ENCODE data around the gene A1BG. TPM values are rescaled to one million over a fixed set of nuclear protein-coding genes. Genes with fewer than 3 reads are reported as not detected.

Gene A1BG
- polyA plus RNA-seq, 3 donors, result 30.2 to 54.5 (median 35.3) TPM

GRCh38 chr19:58300620-58301019 is 52.7 kb downstream of the A1BG start:
- Mint-ChIP-seq H3K36me3 (peaks cover 26 to 54% of the 10 kb centered on the region in 2 donors), H3K4me1 (peaks cover 6% of the 10 kb centered on the region), H3K27ac (no peak overlapping the region), H3K9me3 (peaks cover 30 to 79% (median 65%) of the 10 kb centered on the region in 7 donors), H3K27me3 (ENCODE audit: low read depth in 3 of 3) (peaks cover 0 to 2% (median 0%) of the 10 kb centered on the region in 3 donors), H3K4me3 (no peak overlapping the region)
- H3K9ac ChIP-seq (ENCODE audit: insufficient read depth, low read length, poor library complexity, severe bottlenecking), result no peak overlapping the region
- DNase-seq, result no peak
- no peak overlapping the region for H2AFZ ChIP-seq (ENCODE audit: insufficient read depth, low read depth, low read length, poor library complexity, severe bottlenecking)
- H3K4me1 ChIP-seq (ENCODE audit: control insufficient read depth in 1 of 2, insufficient read depth in 2 of 2, low read length in 2 of 2), result peaks cover 6 to 8% of the 10 kb centered on the region in 2 donors
- H3K4me2 ChIP-seq (replicated peaks; ENCODE audit: extremely low read depth, low read length, poor library complexity, severe bottlenecking), result no peak overlapping the region
- no peaks in the 10 kb centered on the region for H3K27me3 ChIP-seq (ENCODE audit: control insufficient read depth in 2 of 2, insufficient read depth in 2 of 2, low read length in 2 of 2)
- WGBS (ENCODE audit: insufficient coverage), result 97% methylated on average over 7 of the region's 7 CpGs
- no peaks in the 10 kb centered on the region for H4K20me1 ChIP-seq (ENCODE audit: insufficient read depth, low read length)
- peaks cover 4% of the 10 kb centered on the region for H3K79me2 ChIP-seq (ENCODE audit: insufficient read depth, low read length)
- peaks cover 58 to 60% of the 10 kb centered on the region in 2 donors for H3K9me3 ChIP-seq (replicated peaks in 1 of 2; ENCODE audit: control insufficient read depth in 1 of 2, insufficient read depth in 1 of 2, low read length in 2 of 2)
- H3K4me3 ChIP-seq (replicated peaks in 1 of 3; ENCODE audit: low read depth in 2 of 3, low read length in 3 of 3), result no peak overlapping the region
- H3K36me3 ChIP-seq (replicated peaks in 1 of 2; ENCODE audit: control insufficient read depth in 1 of 2, insufficient read depth in 2 of 2, low read length in 2 of 2), result peaks cover 0 to 51% of the 10 kb centered on the region in 2 donors
- no peak overlapping the region for H3K27ac ChIP-seq (ENCODE audit: low read depth in 1 of 2, low read length in 2 of 2)
- TF ChIP-seq, protein P1, sequence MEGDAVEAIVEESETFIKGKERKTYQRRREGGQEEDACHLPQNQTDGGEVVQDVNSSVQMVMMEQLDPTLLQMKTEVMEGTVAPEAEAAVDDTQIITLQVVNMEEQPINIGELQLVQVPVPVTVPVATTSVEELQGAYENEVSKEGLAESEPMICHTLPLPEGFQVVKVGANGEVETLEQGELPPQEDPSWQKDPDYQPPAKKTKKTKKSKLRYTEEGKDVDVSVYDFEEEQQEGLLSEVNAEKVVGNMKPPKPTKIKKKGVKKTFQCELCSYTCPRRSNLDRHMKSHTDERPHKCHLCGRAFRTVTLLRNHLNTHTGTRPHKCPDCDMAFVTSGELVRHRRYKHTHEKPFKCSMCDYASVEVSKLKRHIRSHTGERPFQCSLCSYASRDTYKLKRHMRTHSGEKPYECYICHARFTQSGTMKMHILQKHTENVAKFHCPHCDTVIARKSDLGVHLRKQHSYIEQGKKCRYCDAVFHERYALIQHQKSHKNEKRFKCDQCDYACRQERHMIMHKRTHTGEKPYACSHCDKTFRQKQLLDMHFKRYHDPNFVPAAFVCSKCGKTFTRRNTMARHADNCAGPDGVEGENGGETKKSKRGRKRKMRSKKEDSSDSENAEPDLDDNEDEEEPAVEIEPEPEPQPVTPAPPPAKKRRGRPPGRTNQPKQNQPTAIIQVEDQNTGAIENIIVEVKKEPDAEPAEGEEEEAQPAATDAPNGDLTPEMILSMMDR (IDR thresholded peaks at IDR 0.05), result no peak
- intact Hi-C loops (cut with micrococcal nuclease), result loop anchor here in 1 of 2 donors (5.0 to 10.0 kb wide), 2 partner anchors 118 to 296 kb away; partner anchors contain the start of genes ZNF274 and ZNF606

- Mint-ChIP-seq H3K27me3 (ENCODE audit: low read depth in 3 of 3) (no peaks in the 10 kb centered on the region), H3K4me3 (no peak overlapping the region), H3K4me1 (no peaks in the 10 kb centered on the region), H3K36me3 (peaks cover 58 to 92% of the 10 kb centered on the region in 2 donors), H3K9me3 (peaks cover 68 to 98% (median 96%) of the 10 kb centered on the region in 7 donors), H3K27ac (no peak overlapping the region)
- TF ChIP-seq, protein P1 (IDR thresholded peaks at IDR 0.05), result no peak
- H3K27me3 ChIP-seq (ENCODE audit: control insufficient read depth in 2 of 2, insufficient read depth in 2 of 2, low read length in 2 of 2), result no peaks in the 10 kb centered on the region
- H4K20me1 ChIP-seq (ENCODE audit: insufficient read depth, low read length), result no peaks in the 10 kb centered on the region
- H3K36me3 ChIP-seq (replicated peaks in 1 of 2; ENCODE audit: control insufficient read depth in 1 of 2, insufficient read depth in 2 of 2, low read length in 2 of 2), result peaks cover 25 to 90% of the 10 kb centered on the region in 2 donors
- H3K9me3 ChIP-seq (replicated peaks in 1 of 2; ENCODE audit: control insufficient read depth in 1 of 2, insufficient read depth in 1 of 2, low read length in 2 of 2), result peaks cover 97 to 98% of the 10 kb centered on the region in 2 donors
- H3K27ac ChIP-seq (ENCODE audit: low read depth in 1 of 2, low read length in 2 of 2), result no peak overlapping the region
- intact Hi-C loops (cut with micrococcal nuclease), result no loop called here
- no CpG with 5 or more reads among the region's 7 CpGs for WGBS (ENCODE audit: insufficient coverage)
- H2AFZ ChIP-seq (ENCODE audit: insufficient read depth, low read depth, low read length, poor library complexity, severe bottlenecking), result no peak overlapping the region
- no peak overlapping the region for H3K9ac ChIP-seq (ENCODE audit: insufficient read depth, low read length, poor library complexity, severe bottlenecking)
- H3K79me2 ChIP-seq (ENCODE audit: insufficient read depth, low read length), result no peaks in the 10 kb centered on the region
- H3K4me2 ChIP-seq (replicated peaks; ENCODE audit: extremely low read depth, low read length, poor library complexity, severe bottlenecking), result no peak overlapping the region
- no peaks in the 10 kb centered on the region for H3K4me1 ChIP-seq (ENCODE audit: control insufficient read depth in 1 of 2, insufficient read depth in 2 of 2, low read length in 2 of 2)
- no peak for DNase-seq
- no peak overlapping the region for H3K4me3 ChIP-seq (replicated peaks in 1 of 3; ENCODE audit: low read depth in 2 of 3, low read length in 3 of 3)
Measured at GRCh38 chr19:58296104-58296503, 57.2 kb downstream of the A1BG start.

Small RNA genes within 50 kb of the gene (small RNA-seq; reads per million reads assigned to genes)
- gene MIR4754 (ENCODE audit: insufficient read length, low read depth), result not detected
- gene MIR6806 (ENCODE audit: insufficient read length, low read depth), result not detected
- gene RNA5SP473 (ENCODE audit: insufficient read length, low read depth), result not detected

Other genes starting within 250 kb of the A1BG start
- 1 to 10 TPM in 1 of 3 donors, under 1 TPM in 2; 0.56 to 1.2 (median 0.65) TPM for gene ZNF329, start 202.7 kb downstream of the A1BG start, polyA plus RNA-seq
- 10 to 100 TPM in 1 of 3 donors, 1 to 10 TPM in 2; 5.8 to 10.1 (median 9.0) TPM for gene ZNF274, start 170.4 kb downstream of the A1BG start, polyA plus RNA-seq
- gene ZNF544, start 124.6 kb downstream of the A1BG start, polyA plus RNA-seq, result 1 to 10 TPM; 1.5 to 7.9 (median 2.2) TPM
- 1 to 10 TPM in 1 of 3 donors, under 1 TPM in 2; 0.05 to 2.4 (median 0.25) TPM for gene ZNF8, start 74.5 kb downstream of the A1BG start, polyA plus RNA-seq
- gene ERVK3-1, start 48.1 kb downstream of the A1BG start, polyA plus RNA-seq, result 10 to 100 TPM; 34.6 to 61.5 (median 38.8) TPM
- 1 to 10 TPM in 1 of 3 donors, under 1 TPM in 2; 0.58 to 1.2 (median 0.99) TPM for gene ZSCAN22, start 26.5 kb downstream of the A1BG start, polyA plus RNA-seq
- under 1 TPM; 0.28 to 0.60 (median 0.41) TPM for gene ZNF497, start 9.3 kb upstream of the A1BG start, polyA plus RNA-seq
- gene ZNF837, start 27.5 kb upstream of the A1BG start, polyA plus RNA-seq, result under 1 TPM; 0.13 to 0.72 (median 0.33) TPM
- gene RPS5, start 33.8 kb upstream of the A1BG start, polyA plus RNA-seq, result 1,000 to 10,000 TPM in 1 of 3 donors, 100 to 1,000 TPM in 2; 485 to 1,381 (median 580) TPM
- gene RNF225, start 42.2 kb upstream of the A1BG start, polyA plus RNA-seq, result not detected
- 1 to 10 TPM; 1.2 to 3.1 (median 1.7) TPM for gene ZNF584, start 55.2 kb upstream of the A1BG start, polyA plus RNA-seq
- under 1 TPM; 0.40 to 0.92 (median 0.75) TPM for gene ZNF132, start 86.7 kb upstream of the A1BG start, polyA plus RNA-seq
- 1 to 10 TPM in 1 of 3 donors, under 1 TPM in 2; 0.46 to 3.1 (median 0.82) TPM for gene ZNF324B, start 98.1 kb upstream of the A1BG start, polyA plus RNA-seq
- gene ZNF324, start 113.6 kb upstream of the A1BG start, polyA plus RNA-seq, result 1 to 10 TPM; 4.1 to 5.7 (median 5.3) TPM
- 1 to 10 TPM; 2.0 to 6.2 (median 2.2) TPM for gene ZNF446, start 122.9 kb upstream of the A1BG start, polyA plus RNA-seq
- gene SLC27A5, start 158.5 kb upstream of the A1BG start, polyA plus RNA-seq, result 1 to 10 TPM; 1.5 to 2.9 (median 2.8) TPM
- 1 to 10 TPM; 2.2 to 5.3 (median 2.6) TPM for gene ZBTB45, start 166.3 kb upstream of the A1BG start, polyA plus RNA-seq
- gene TRIM28, start 190.6 kb upstream of the A1BG start, polyA plus RNA-seq, result 100 to 1,000 TPM in 1 of 3 donors, 10 to 100 TPM in 2; 16.2 to 234 (median 35.0) TPM
- gene CHMP2A, start 201.6 kb upstream of the A1BG start, polyA plus RNA-seq, result 100 to 1,000 TPM; 228 to 323 (median 290) TPM
- gene UBE2M, start 205.1 kb upstream of the A1BG start, polyA plus RNA-seq, result 10 to 100 TPM in 2 of 3 donors, 1 to 10 TPM in 1; 7.8 to 84.6 (median 14.3) TPM
- 10 to 100 TPM in 1 of 3 donors, 1 to 10 TPM in 2; 1.6 to 55.6 (median 1.7) TPM for gene MZF1, start 219.8 kb upstream of the A1BG start, polyA plus RNA-seq